ENCODE measurements around the gene LEF1.

Gene LEF1

GRCh38 chr4:108146819-108147218 lies 21.9 kb downstream of the LEF1 start:
- DNase-seq, result no peak

GRCh38 chr4:108146336-108146735 lies 22.4 kb downstream of the LEF1 start:
- no peak for DNase-seq

- DNase-seq, result no peak
Measured at GRCh38 chr4:108144451-108144850, 24.3 kb downstream of the LEF1 start.

- no peak for DNase-seq
Measured at GRCh38 chr4:108143515-108143914, 25.2 kb downstream of the LEF1 start.

GRCh38 chr4:108142870-108143269 lies 25.9 kb downstream of the LEF1 start:
- DNase-seq, result no peak

DNA sequence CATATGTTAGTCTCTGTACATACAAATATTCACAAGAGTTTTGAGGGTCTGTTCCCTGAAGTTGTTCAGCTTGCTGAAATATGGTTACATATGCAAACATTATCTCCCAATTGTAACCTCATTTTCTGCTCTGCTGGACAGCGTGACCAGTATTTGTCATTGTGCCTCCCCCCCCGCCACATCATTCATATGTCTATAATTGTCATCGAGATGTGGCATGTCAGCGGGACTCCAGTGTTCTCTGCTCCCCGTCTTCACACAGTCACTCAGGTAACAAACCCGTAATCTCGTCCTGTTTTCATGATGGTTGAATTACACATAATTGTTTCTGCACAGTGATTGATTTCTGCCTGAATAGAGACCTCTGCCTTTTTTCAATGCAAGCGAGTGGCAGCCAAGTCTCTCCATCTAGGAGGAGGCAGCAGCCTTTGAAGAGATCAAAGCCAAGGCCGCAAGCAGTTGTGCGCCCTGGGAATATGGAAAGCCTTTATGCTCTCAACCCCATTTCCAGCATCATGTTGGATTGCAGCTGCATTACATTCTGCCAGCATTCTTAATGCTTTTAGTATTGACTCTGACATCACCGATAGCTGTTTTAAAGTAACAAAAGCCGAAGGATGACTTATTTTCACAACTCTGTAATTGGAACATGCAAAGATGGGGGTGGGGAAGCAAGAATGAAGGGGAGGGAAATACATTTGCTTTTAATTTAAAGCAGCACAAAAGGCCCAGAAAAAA lies 27.4 kb downstream of the LEF1 start:
- peak; percentile 84 for DNase-seq

- DNase-seq, result no peak
Measured at GRCh38 chr4:108140328-108140727, 28.4 kb downstream of the LEF1 start.

GRCh38 chr4:108139089-108139488 lies 29.6 kb downstream of the LEF1 start:
- DNase-seq, result no peak

DNA sequence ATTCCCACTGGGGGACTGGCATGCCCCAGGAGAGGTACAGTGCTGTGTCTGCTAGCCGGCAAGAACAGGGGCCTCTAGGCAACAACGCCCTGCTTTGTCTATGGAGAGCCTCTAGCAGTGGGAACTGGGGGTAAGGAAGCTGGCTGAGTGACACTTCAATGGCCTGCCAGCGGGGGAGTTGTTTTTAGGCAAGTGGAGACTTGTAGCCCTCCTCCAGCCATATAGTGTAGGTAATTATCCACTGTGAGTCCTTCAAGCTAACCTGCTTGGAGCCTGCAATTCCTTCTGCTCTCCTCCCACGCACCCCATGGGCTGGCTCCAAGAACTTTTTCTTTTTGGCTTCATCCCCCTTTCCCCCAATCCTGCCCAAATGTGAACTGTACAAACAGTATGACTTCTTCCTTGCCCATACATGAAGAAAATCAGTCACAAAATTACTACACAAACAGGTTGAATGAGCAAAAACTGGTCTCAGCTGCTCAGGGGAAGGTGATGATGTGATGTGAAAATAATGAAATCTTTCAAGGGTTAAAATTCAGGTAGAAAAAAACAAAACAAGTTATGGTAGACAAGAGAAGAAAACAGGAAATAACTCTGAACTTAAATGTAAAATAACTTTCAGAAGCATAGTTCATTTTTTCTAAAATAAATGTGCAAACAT lies 33.1 kb downstream of the LEF1 start:
- no peak for DNase-seq

DNA sequence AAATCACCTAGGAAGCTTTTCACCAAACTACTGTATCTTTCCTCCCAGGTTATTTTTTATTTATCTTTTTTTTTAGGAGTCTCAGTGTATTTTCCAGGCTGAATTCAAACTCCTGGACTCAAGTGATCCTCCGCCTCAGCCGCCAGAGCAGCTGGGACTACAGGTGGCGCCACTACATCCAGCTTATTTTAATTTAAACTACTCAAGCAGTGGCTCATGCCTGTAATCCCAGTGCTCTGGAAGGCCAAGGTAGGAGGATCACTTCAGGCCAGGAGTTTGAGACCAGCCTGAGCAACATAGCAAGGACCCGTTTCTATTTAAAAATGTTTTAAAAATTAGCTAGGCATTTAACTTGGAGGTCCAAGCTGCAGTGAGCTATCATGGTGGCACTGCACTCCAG lies 37.8 kb downstream of the LEF1 start:
- DNase-seq, result no peak

DNA sequence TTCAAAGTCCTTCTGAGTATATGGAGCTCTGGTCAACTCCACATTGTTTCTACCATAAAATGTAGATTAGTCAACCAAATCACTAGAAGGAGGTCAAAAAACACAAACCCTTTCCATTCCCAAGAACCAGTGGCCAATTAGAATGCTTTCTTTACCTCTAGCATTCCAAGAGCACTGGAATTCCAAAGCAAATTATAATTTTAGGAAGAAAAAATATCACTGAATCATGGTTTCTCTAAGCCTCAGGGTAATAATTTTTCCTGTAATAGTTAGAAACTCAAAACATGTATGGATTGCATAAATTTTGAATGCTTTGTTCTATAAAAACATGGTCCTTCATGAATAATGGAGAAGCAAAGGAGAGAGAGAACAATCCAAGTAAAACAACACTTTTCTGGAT lies 39.5 kb downstream of the LEF1 start:
- DNase-seq, result peak; percentile 6

DNA sequence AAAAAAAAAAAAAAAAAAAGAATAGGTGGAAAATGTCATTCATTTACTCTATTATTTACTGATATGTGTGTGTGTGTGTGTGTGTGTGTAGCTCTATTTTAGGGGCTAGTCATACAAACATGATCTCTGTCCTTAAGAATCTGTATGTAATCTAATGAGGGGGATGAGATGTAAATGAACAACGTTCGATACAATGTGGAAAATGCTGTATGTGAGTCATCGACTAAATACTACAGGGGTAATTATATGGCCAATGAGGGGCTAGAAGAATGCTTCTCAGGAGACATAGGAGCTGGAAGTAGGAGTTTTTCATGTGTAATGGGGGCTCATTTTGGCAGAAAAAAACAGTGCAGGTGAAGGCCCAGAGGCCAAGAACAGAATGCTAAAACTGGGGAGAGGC lies 41.9 kb downstream of the LEF1 start:
- peak; percentile 48 for DNase-seq

DNA sequence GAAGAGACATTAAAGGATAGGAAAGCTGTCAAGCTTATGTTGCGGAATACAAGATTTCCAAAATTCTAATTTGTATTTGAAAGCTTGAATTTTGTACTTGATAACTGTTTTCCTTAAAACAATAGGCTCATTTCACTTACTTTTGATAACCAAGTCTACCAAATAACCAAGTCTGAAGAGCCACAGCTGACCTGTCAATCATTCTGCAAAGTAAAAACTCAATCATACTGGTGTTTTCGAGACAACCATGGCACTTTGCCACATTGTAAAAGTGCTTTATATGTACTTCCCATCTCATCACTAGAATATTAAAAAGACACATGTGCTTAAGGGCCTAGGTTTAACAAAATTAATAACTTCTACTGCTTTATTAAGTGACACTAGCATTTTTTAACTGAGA lies 47.9 kb downstream of the LEF1 start:
- DNase-seq, result no peak

DNA sequence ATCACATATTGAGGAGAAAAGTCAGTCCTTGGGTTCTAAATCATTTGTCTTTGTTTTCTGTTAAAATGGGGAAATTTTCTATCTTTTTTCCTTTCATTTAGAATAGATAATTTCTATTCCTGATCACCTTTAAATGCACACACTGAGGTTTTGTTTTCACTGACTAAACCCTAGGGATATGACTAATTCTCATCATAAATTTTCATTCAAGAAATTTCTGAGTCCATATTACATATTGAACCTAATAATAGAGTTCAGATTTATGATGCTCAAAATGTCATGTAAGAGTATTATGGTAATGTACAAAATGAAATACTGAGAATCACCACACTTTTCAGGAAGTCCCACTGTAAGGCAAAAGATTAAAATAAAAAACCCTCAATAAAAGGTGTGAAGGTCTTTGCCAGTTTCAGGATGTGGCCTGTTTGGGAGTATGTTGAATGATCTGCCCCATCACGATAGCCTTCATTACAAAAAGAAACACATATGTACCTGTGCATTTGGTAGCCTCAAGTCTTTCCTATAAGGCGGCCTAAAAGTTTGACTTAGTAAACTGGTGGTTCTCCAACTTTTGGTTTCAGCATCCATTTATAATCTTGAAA lies 49.4 kb downstream of the LEF1 start:
- no peak for DNase-seq

- no peak for DNase-seq
Measured at GRCh38 chr4:108118505-108118904, 50.2 kb downstream of the LEF1 start.

GRCh38 chr4:108117418-108118182 lies 51.1 kb downstream of the LEF1 start:
- DNase-seq, result peak; percentile 18

DNA sequence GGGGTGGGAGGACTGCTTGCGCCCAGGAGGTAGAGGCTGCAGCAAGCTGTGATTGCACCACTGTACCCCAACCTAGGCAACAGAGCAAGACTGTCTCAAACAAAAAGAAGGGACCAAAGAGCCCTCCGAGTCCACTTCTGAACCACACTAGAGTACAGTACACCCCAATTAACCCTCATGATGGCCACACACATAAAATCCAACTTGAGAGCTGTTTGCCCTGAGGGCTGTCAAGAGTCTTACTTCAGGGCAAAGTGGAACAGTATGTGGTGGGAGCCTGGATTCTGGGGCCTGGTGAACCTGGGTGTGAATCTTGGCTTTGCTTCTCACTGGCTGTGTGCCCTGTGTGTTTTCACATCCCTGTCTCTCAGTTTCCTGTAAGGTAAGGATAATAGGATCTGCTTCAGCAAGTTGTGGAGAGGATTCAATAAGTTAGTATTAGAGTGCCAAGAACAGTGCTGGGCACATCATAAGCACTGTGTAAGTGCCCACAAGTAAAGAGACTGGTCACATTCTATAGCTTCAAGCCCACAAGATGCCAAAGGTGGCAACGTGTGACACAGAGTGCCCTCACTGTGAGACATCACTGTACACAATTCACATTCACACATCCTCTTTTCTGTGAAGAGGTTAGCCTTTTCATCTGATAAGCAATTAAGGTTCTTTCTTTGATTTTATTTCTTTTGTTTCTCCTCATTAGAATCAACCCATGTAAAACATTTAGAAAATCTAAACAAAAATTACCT lies 52.1 kb downstream of the LEF1 start:
- no peak for DNase-seq

- DNase-seq, result no peak
Measured at GRCh38 chr4:108115168-108115526, 53.6 kb downstream of the LEF1 start.

DNA sequence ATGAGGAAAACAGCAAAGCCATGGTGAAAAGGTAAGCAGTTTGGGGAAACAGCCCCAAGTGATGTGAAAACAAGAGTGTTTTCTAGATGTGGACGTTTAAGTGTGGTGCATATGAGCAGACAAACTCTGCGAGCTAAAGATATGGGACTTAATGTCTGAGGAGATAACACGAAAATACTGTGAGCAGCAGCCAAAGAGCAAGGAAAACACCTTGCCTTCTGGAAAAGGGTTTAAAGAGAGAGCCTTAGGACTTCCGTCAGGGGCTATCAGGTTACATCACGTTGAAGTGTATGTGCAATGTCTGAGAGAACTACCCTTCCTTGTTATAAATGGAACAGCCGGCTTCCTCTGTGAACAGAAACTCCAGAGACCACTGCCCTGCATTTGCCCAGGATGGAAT lies 54.2 kb downstream of the LEF1 start:
- no peak for DNase-seq

GRCh38 chr4:108113229-108113628 lies 55.5 kb downstream of the LEF1 start:
- no peak for DNase-seq

DNA sequence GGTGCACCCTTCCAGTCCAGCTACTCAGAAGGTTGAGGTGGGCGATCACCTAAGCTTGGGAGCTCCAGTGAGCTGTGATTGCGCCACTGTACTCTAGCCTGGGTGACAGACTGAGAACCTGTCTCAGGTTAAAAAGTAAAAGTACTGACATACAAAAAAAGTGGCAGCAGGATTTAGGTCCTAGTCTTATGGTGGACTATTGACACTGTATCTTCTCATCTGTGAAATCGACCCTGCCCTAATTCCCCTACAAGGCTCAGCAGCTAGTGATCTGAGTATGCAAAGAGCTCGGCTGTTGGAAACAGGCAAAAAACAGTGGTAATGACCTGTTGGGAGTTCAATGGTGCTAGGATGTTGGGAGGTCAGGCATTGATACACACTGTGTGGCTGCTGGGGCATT lies 57.0 kb downstream of the LEF1 start:
- DNase-seq, result no peak

GRCh38 chr4:108110450-108110849 lies 58.3 kb downstream of the LEF1 start:
- DNase-seq, result no peak

GRCh38 chr4:108109997-108110416 lies 58.7 kb downstream of the LEF1 start:
- no peak for DNase-seq
